ENCODE results near the gene PAPSS2.

DNA sequence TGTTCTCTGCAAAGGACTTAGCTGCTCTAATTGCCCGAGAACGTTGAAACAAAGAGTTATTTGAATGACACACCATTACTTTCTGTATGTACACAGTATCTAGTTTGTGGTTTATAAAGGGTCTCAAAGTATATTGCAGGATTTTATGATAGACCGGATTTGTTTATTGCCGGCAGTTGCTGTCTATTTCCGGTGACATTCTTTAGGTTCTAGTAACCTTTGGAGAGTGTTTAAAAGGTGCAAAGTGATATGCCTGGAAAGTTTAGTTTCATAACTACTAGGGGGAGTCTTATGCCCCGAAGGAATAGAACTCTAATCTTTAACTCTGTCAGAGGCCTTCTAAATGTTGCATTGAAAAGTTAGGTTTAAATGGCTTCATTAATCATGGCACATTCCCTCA, 63.8 kb downstream of the PAPSS2 start:
- TF ChIP-seq CTCF (IDR thresholded peaks at IDR 0.05) (no peak), EP300 (IDR thresholded peaks at IDR 0.05) (no peak), POLR2AphosphoS5 (IDR thresholded peaks at IDR 0.05) (no peak), POLR2A (IDR thresholded peaks at IDR 0.05) (no peak)
